CD4-positive, alpha-beta T cell treated with Interleukin-17A for 1 hour (primary cell): ENCODE data around the gene L3MBTL4.
"Not testable (repeated sequence)": the region's sequence is repeated elsewhere in the genome, so short reads cannot be mapped to it uniquely, and the experiment has no call there.

ENCODE experiments used
- DNase-seq: peaks from one replicate; pipeline ENCODE4 v3.0.0-alpha.2; 2020

Gene L3MBTL4

GRCh38 chr18:6248017-6248416 is 166.7 kb downstream of the L3MBTL4 start:
- no peak for DNase-seq

- DNase-seq, result no peak
Observed at GRCh38 chr18:6242004-6242403, 172.7 kb downstream of the L3MBTL4 start.

- DNase-seq, result no peak
Observed at GRCh38 chr18:6239716-6240115, 175.0 kb downstream of the L3MBTL4 start.

- no peak for DNase-seq
Observed at GRCh38 chr18:6236258-6236657, 178.5 kb downstream of the L3MBTL4 start.

GRCh38 chr18:6222271-6222670 is 192.4 kb downstream of the L3MBTL4 start:
- DNase-seq, result no peak

GRCh38 chr18:6221602-6222014 is 193.1 kb downstream of the L3MBTL4 start:
- no peak for DNase-seq

GRCh38 chr18:6220129-6220528 is 194.6 kb downstream of the L3MBTL4 start:
- no peak for DNase-seq

GRCh38 chr18:6219116-6219717 is 195.5 kb downstream of the L3MBTL4 start:
- DNase-seq, result no peak

- DNase-seq, result no peak
Observed at GRCh38 chr18:6215888-6216287, 198.8 kb downstream of the L3MBTL4 start.

- DNase-seq, result no peak
Observed at GRCh38 chr18:6211174-6211504, 203.6 kb downstream of the L3MBTL4 start.

- DNase-seq, result no peak
Observed at GRCh38 chr18:6210349-6211173, 204.2 kb downstream of the L3MBTL4 start.

- no peak for DNase-seq
Observed at GRCh38 chr18:6207941-6208340, 206.8 kb downstream of the L3MBTL4 start.

GRCh38 chr18:6207116-6207515 is 207.6 kb downstream of the L3MBTL4 start:
- no peak for DNase-seq

- DNase-seq, result no peak
Observed at GRCh38 chr18:6205706-6206105, 209.0 kb downstream of the L3MBTL4 start.

- no peak for DNase-seq
Observed at GRCh38 chr18:6204476-6204875, 210.2 kb downstream of the L3MBTL4 start.

GRCh38 chr18:6203791-6204190 is 210.9 kb downstream of the L3MBTL4 start:
- no peak for DNase-seq

- DNase-seq, result no peak
Observed at GRCh38 chr18:6202861-6203260, 211.8 kb downstream of the L3MBTL4 start.

GRCh38 chr18:6200204-6200774 is 214.4 kb downstream of the L3MBTL4 start:
- DNase-seq, result no peak

- DNase-seq, result no peak
Observed at GRCh38 chr18:6199777-6200176, 214.9 kb downstream of the L3MBTL4 start.

GRCh38 chr18:6198585-6198984 is 216.1 kb downstream of the L3MBTL4 start:
- no peak for DNase-seq

- no peak for DNase-seq
Observed at GRCh38 chr18:6194640-6195039, 220.1 kb downstream of the L3MBTL4 start.

- not testable (repeated sequence) for DNase-seq
Observed at GRCh38 chr18:6185782-6186181, 228.9 kb downstream of the L3MBTL4 start.

GRCh38 chr18:6174983-6175745 is 239.5 kb downstream of the L3MBTL4 start:
- no peak for DNase-seq

- no peak for DNase-seq
Observed at GRCh38 chr18:6170604-6171003, 244.1 kb downstream of the L3MBTL4 start.
